CD4-positive, alpha-beta T cell treated with Interleukin-17A for 4 hours (primary cell): Measurements from ENCODE around the gene SLC25A38.

Source experiments
- DNase-seq: peaks from one replicate; pipeline ENCODE4 v3.0.0-alpha.2; 2020; ENCODE audit warnings: mixed read lengths

SLC25A38 gene

GRCh38 chr3:39378088-39378487 lies 5.1 kb upstream of the SLC25A38 start:
- DNase-seq = peak; percentile 74

GRCh38 chr3:39378957-39379777 lies 4.0 kb upstream of the SLC25A38 start:
- DNase-seq = no peak

- DNase-seq = no peak
Measured at GRCh38 chr3:39379778-39380155, 3.4 kb upstream of the SLC25A38 start.

GRCh38 chr3:39381432-39381831 lies 1.7 kb upstream of the SLC25A38 start:
- DNase-seq = no peak

GRCh38 chr3:39383881-39384664 lies 903 bp downstream of the SLC25A38 start:
- DNase-seq = peak; percentile 97

- DNase-seq = no peak
Measured at GRCh38 chr3:39384665-39385000, 1.5 kb downstream of the SLC25A38 start.

GRCh38 chr3:39385456-39386090 lies 2.4 kb downstream of the SLC25A38 start:
- DNase-seq = no peak

GRCh38 chr3:39386318-39386717 lies 3.1 kb downstream of the SLC25A38 start:
- no peak for DNase-seq

GRCh38 chr3:39387411-39387975 lies 4.3 kb downstream of the SLC25A38 start:
- DNase-seq = no peak

GRCh38 chr3:39388153-39388552 lies 5.0 kb downstream of the SLC25A38 start:
- no peak for DNase-seq

- no peak for DNase-seq
Measured at GRCh38 chr3:39388741-39389248, 5.6 kb downstream of the SLC25A38 start.

GRCh38 chr3:39390181-39390580 lies 7.0 kb downstream of the SLC25A38 start:
- DNase-seq = no peak

GRCh38 chr3:39396690-39397089 lies 13.5 kb downstream of the SLC25A38 start:
- no peak for DNase-seq

GRCh38 chr3:39398700-39399099 lies 15.5 kb downstream of the SLC25A38 start:
- no peak for DNase-seq

- DNase-seq = no peak
Measured at GRCh38 chr3:39401983-39402382, 18.8 kb downstream of the SLC25A38 start.

GRCh38 chr3:39404943-39405686 lies 21.9 kb downstream of the SLC25A38 start:
- no peak for DNase-seq

- DNase-seq = no peak
Measured at GRCh38 chr3:39405687-39406367, 22.7 kb downstream of the SLC25A38 start.

GRCh38 chr3:39406368-39407258 lies 23.4 kb downstream of the SLC25A38 start, which contains the start of gene RPSA:
Gene RPSA (plus strand): TSS chr3:39406720. CDS start chr3:39407654, 934 bp downstream.
- DNase-seq = peak; percentile 96

GRCh38 chr3:39407259-39407629 lies 24.1 kb downstream of the SLC25A38 start:
- no peak for DNase-seq

- no peak for DNase-seq
Measured at GRCh38 chr3:39407773-39408492, 24.8 kb downstream of the SLC25A38 start.
